Measurements from ENCODE around the gene SKIDA1.

GRCh38 chr10:21516242-21517131 lies 9.0 kb downstream of the SKIDA1 start:
- no peak for TF ChIP-seq GLIS3 (CRISPR knock-in tag; IDR thresholded peaks at IDR 0.05)
- TF ChIP-seq OSR1 (CRISPR knock-in tag; IDR thresholded peaks at IDR 0.05) = no peak
- no peak for TF ChIP-seq CSRNP3 (CRISPR knock-in tag; IDR thresholded peaks at IDR 0.05)
- TF ChIP-seq ARNTL (CRISPR knock-in tag; IDR thresholded peaks at IDR 0.05; ENCODE audit: borderline replicate concordance, low read depth) = no peak
- TF ChIP-seq ZFP30 (CRISPR knock-in tag; IDR thresholded peaks at IDR 0.05) = no peak
- TF ChIP-seq SNAI2 (CRISPR knock-in tag; IDR thresholded peaks at IDR 0.05) = no peak
- no peak for TF ChIP-seq CREB5 (CRISPR knock-in tag; IDR thresholded peaks at IDR 0.05; ENCODE audit: low read depth)
- no peak for TF ChIP-seq RARB (CRISPR knock-in tag; IDR thresholded peaks at IDR 0.05)
- TF ChIP-seq PATZ1 (CRISPR knock-in tag; IDR thresholded peaks at IDR 0.05; ENCODE audit: borderline replicate concordance) = no peak
- no peak for TF ChIP-seq ZNF565 (CRISPR knock-in tag; conservative IDR thresholded peaks at IDR 0.05; ENCODE audit: low read depth)
- no peak for TF ChIP-seq BACH2 (CRISPR knock-in tag; IDR thresholded peaks at IDR 0.05; ENCODE audit: borderline replicate concordance)
- no peak for TF ChIP-seq TOX (CRISPR knock-in tag; IDR thresholded peaks at IDR 0.05; ENCODE audit: borderline replicate concordance)
